Suprapubic skin (tissue), 4 donors: Measurements from ENCODE around the gene CHRDL2. TPM values are rescaled to one million over a fixed set of nuclear protein-coding genes. Genes with fewer than 3 reads are reported as not detected.

Source experiments
- DNase-seq, 2 donors: peaks; one replicate each; pipeline ENCODE4 v3.0.0-alpha.2; 2019; ENCODE audit warnings: low spot score in 2 of 2
- H3K27ac ChIP-seq: fragments of 200-600 bp; sonication (generic); one replicate; pipeline ENCODE4 v1.5.1; 2019
- H3K27me3 ChIP-seq: fragments of 200-600 bp; sonication (generic); one replicate; pipeline ENCODE4 v1.5.1; 2019
- H3K36me3 ChIP-seq: fragments of 200-600 bp; sonication (generic); one replicate; pipeline ENCODE4 v1.5.1; 2019
- H3K4me1 ChIP-seq: fragments of 200-600 bp; sonication (generic); one replicate; pipeline ENCODE4 v1.5.1; 2019
- H3K4me3 ChIP-seq: fragments of 200-600 bp; sonication (generic); one replicate; pipeline ENCODE4 v1.5.1; 2019; ENCODE audit warnings: mild to moderate bottlenecking
- H3K9me3 ChIP-seq: fragments of 200-600 bp; sonication (generic); one replicate; pipeline ENCODE4 v1.5.1; 2019
- CTCF ChIP-seq, 2 donors: fragments of 200-600 bp in 1 of 2; fragments of 450-650 bp in 1 of 2; sonication (generic) in 1 of 2; IDR thresholded peaks; one replicate each; pipeline ENCODE4 v1.5.1; 2016 to 2019; ENCODE audit warnings: antibody characterized with exemption in 2 of 2, mild to moderate bottlenecking in 1 of 2, moderate library complexity in 1 of 2
- EP300 ChIP-seq: sonication (generic); formaldehyde crosslinking; IDR thresholded peaks from one replicate; pipeline ENCODE4 v1.6.1; 2017; ENCODE audit warnings: antibody characterized with exemption
- POLR2A ChIP-seq, 2 donors: fragments of 450-650 bp; IDR thresholded peaks; one replicate each; pipeline ENCODE4 v1.6.1; 2017; ENCODE audit warnings: antibody characterized with exemption in 2 of 2, mild to moderate bottlenecking in 2 of 2, moderate library complexity in 2 of 2
- POLR2AphosphoS5 ChIP-seq, 3 donors: sonication (generic); formaldehyde crosslinking; IDR thresholded peaks; one replicate each; pipeline ENCODE4 v1.6.1; 2017; ENCODE audit warnings: antibody characterized with exemption in 3 of 3
- WGBS: methylation state at CpG from one replicate; pipeline ENCODE4 v1.1.5; 2018; 5-methylcytosine and 5-hydroxymethylcytosine counted together
- total RNA-seq, 4 donors: library from RNA; depleted of rRNA; stranded (reverse); fragments of >200 nt; gene quantifications; one replicate each; pipeline ENCODE4 v1.1.0, GENCODE V29; 2016

CHRDL2 gene
- total RNA-seq, 4 donors from 2014 or later = not detected

- Histone ChIP-seq H3K4me1 (peaks cover 15% of the 10 kb centered on the region), H3K27me3 (no peaks in the 10 kb centered on the region), H3K4me3 (no peak overlapping the region), H3K27ac (no peak overlapping the region), H3K9me3 (no peaks in the 10 kb centered on the region), H3K36me3 (no peaks in the 10 kb centered on the region)
- TF ChIP-seq POLR2A (IDR thresholded peaks at IDR 0.05) (no peak), CTCF (IDR thresholded peaks at IDR 0.05) (no peak)
- DNase-seq = no peak
Measured at GRCh38 chr11:74776546-74776945, 45.3 kb upstream of the CHRDL2 start.

GRCh38 chr11:74775762-74776161, 44.5 kb upstream of the CHRDL2 start:
- no peak overlapping the region for H3K27ac ChIP-seq
- no peaks in the 10 kb centered on the region for H3K36me3 ChIP-seq
- 87% methylated on average over 1 of the region's 1 CpG for WGBS
- TF ChIP-seq POLR2A (IDR thresholded peaks at IDR 0.05) (no peak), CTCF (IDR thresholded peaks at IDR 0.05) (no peak), EP300 (no peak), POLR2AphosphoS5 (IDR thresholded peaks at IDR 0.05) (no peak)
- DNase-seq = no peak
- H3K9me3 ChIP-seq = no peaks in the 10 kb centered on the region
- no peak overlapping the region for H3K4me3 ChIP-seq
- H3K4me1 ChIP-seq = peaks cover 12% of the 10 kb centered on the region
- H3K27me3 ChIP-seq = no peaks in the 10 kb centered on the region

- Histone ChIP-seq H3K4me3 (no peak overlapping the region), H3K4me1 (no peaks in the 10 kb centered on the region)
Measured at GRCh38 chr11:74773476-74773875, 42.2 kb upstream of the CHRDL2 start.

GRCh38 chr11:74771139-74771538, 39.9 kb upstream of the CHRDL2 start:
- no peak for DNase-seq
- H3K27me3 ChIP-seq = no peaks in the 10 kb centered on the region

More at GRCh38 chr11:74773476-74773875, 42.2 kb upstream of the CHRDL2 start:
- Histone ChIP-seq H3K36me3 (no peaks in the 10 kb centered on the region), H3K9me3 (no peaks in the 10 kb centered on the region), H3K27ac (no peak overlapping the region), H3K27me3 (no peaks in the 10 kb centered on the region)
- TF ChIP-seq POLR2AphosphoS5 (IDR thresholded peaks at IDR 0.05) (no peak), POLR2A (IDR thresholded peaks at IDR 0.05) (no peak), EP300 (no peak), CTCF (IDR thresholded peaks at IDR 0.05) (no peak)
- no peak for DNase-seq

GRCh38 chr11:74770456-74770855, 39.2 kb upstream of the CHRDL2 start:
- Histone ChIP-seq H3K36me3 (no peaks in the 10 kb centered on the region), H3K27me3 (no peaks in the 10 kb centered on the region), H3K4me1 (no peaks in the 10 kb centered on the region), H3K9me3 (no peaks in the 10 kb centered on the region), H3K4me3 (no peak overlapping the region), H3K27ac (no peak overlapping the region)
- TF ChIP-seq POLR2A (IDR thresholded peaks at IDR 0.05) = no peak
- TF ChIP-seq CTCF (IDR thresholded peaks at IDR 0.05) = no peak
- no peak for TF ChIP-seq POLR2AphosphoS5 (IDR thresholded peaks at IDR 0.05)
- TF ChIP-seq EP300 = no peak
- 69% methylated on average over 5 of the region's 5 CpGs for WGBS
- no peak for DNase-seq

More at GRCh38 chr11:74771139-74771538, 39.9 kb upstream of the CHRDL2 start:
- H3K27ac ChIP-seq = no peak overlapping the region
- H3K36me3 ChIP-seq = no peaks in the 10 kb centered on the region
- WGBS = 75% methylated on average over 3 of the region's 3 CpGs
- TF ChIP-seq POLR2A (IDR thresholded peaks at IDR 0.05) = no peak
- no peak for TF ChIP-seq CTCF (IDR thresholded peaks at IDR 0.05)
- TF ChIP-seq POLR2AphosphoS5 (IDR thresholded peaks at IDR 0.05) = no peak
- no peak for TF ChIP-seq EP300
- no peaks in the 10 kb centered on the region for H3K9me3 ChIP-seq
- no peak overlapping the region for H3K4me3 ChIP-seq
- no peaks in the 10 kb centered on the region for H3K4me1 ChIP-seq
